Mucosa of gallbladder (tissue), 1 donor: ENCODE measurements around the gene HOXA5. TPM values are rescaled to one million over a fixed set of nuclear protein-coding genes. Genes with fewer than 3 reads are reported as not detected.

Source experiments
- DNase-seq: peaks from one replicate; pipeline ENCODE4 v3.0.0-alpha.2; 2020; ENCODE audit warnings: low spot score
- total RNA-seq: library from RNA; stranded (reverse); gene quantifications from one replicate; pipeline ENCODE4 v1.2.1, GENCODE V29; 2021
- donor health status: DM: no; HTN: no; CAD: no.

HOXA5 gene
- total RNA-seq: 0.81 TPM

DNA sequence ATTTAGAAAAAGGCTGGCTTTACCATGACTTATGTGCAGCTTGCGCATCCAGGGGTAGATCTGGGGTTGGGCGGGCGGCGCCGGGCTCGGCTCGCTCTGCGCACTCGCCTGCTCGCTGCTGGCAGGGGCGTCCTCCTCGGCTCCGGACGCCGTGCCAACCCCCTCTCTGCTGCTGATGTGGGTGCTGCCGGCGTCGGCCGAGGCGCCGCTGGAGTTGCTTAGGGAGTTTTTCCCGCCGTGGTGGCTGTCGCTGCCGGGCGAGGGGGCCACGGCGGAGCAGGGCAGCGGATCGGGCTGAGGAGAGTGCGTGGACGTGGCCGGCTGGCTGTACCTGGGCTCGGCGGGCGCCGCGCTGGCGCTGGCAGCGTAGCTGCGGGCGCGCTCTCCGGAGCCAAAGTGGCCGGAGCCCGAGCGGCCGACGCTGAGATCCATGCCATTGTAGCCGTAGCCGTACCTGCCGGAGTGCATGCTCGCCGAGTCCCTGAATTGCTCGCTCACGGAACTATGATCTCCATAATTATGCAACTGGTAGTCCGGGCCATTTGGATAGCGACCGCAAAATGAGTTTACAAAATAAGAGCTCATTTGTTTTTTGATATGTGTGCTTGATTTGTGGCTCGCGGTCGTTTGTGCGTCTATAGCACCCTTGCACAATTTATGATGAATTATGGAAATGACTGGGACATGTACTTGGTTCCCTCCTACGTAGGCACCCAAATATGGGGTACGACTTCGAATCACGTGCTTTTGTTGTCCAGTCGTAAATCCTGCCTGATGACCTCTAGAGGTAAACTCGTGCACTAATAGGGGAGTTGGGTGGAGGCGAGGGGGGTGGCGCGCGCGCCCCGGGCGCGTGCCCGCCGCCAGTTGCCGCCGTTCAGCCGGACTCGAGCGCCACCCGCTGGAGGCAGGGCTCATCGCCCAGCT lies at the start of gene HOXA5:
TSS of gene HOXA5 (minus strand) at position 659 of the 927 bp plus-strand sequence. CDS start at position 585, 74 bp downstream.
- DNase-seq: no peak

DNA sequence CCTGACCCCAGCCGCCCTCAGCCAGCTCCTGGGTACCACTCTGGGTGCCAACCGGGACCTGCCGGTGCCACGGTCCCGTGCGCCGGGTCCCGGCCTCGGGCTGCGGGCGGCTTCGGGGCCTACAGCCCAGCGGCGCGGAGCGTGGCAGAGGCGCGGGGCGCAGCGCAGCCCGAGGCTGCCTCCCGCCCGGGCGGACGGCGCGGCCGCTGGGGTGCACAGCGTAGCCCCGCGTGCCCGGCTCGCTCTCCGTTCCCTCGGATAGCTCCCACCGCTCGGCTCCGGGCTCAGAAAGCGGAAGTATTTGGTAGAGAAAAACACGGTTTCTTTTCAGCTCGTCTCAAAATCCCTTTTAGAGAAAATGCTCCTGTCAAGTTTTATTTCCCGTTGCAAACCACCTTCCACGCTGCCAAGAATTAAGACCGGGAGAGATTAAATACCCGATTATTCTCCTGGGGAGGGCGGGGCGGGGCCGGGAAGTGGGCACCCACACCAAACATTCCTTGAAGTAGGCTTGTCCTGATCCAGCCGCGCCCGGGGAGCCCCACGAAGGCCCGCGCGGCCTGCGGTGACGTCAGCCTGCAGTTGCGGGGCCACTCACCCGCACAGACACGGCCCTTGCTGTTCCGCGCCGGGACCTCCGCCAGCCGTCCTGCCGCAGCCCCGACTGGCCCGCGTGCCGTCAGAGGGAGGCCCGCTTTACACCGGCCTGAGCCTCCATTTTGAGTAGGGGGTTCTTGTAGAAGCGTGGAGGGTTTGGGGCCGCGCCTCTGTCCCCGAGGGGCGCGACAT lies 49.3 kb upstream of the HOXA5 start:
- no peak for DNase-seq

DNA sequence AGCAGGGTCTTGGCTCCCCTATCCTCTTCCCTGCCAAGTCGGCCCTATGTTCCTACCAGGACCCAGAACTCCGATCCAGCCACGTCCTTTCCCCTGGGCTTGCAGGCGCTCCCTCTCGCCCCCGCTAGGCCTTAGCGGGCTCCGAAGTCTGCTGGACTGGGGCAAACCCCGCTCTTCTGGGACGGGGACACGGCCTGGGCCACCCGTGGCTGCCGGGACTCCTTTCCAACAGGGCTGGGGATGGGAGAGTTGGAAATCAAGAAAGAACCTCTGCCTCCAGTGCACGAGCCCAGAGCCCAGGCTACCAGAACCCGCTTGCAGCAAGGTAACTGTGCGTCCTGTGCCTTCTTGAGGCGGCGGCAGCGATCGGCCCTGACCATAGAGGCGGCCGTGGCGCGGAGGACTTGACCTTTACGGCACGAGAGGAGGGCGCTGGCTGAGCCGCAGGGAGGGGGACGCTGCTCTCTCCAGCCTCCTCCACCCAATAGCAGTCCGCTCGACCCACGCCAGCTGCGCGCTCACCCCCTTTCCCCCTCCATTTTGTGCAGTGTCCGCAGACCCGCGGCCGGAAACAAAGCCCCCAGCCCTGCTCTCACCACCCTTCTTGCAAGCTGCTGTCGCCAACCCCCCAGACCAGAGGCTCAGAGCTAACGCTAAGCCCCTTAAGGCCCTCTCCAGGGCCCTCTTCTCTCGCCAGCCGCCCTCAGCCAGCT lies 48.5 kb upstream of the HOXA5 start:
- no peak for DNase-seq

DNA sequence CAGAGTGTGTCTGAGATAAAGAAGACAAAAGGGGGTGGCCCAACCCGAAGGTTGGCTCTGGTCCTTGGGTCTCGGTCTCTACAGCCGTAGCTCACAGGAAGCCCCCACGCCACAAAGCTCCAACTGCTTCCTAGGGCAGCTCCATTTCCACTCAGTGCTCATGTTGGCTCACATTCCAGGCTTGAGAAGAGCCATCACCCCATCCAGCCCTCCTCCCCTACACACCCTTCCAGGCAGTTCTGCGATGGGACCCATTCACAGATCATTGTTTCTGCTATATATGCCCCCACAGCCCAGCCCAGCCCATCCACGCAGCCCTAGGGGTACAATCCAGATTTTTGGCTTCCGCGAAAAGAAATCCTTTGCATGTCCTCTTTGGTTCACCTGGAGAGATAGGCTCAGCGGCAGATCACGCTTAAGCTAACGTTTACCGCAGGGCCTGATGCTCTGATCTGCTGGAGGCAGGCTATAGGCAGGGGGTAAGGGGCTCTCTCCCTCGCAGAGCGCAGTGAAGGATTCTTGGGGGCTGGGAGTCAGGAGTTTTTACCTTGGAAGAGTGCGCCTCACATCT lies 47.8 kb upstream of the HOXA5 start:
- no peak for DNase-seq

DNA sequence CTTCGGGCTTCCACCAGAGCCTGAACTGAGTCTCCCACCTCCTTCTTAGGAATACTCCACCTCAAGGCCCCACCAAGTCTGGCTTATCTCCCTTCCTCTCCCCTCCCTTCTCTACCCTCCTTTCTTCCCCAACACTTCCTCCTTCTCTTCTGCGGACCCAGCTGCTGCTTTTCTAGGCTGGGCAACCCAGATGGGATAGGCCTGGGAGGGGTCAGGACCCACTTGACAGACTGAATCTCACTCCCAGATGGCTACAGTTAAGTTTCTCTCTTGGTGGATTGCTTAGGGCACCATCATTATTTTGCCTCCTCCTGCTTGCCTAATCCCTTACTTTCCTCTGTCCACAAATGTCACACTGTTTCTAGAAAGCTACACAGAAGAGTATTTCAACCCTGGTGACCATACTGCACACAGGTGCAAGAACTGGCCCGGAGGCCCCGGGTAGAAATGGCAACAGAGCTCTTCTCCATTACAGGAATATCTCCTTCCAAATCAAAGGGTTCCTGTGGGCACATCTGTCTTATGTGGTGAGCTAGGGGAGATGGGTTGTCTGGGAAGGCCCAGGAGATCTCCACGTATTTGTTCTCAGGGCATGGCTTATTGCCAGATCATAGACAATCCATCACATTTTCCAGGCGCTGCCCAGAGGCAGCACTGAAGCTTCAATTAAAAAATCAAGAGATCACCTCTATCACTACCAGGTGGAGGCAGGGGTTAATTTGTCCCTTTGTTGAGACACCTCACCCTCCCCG lies 46.7 kb upstream of the HOXA5 start:
- DNase-seq: no peak

DNA sequence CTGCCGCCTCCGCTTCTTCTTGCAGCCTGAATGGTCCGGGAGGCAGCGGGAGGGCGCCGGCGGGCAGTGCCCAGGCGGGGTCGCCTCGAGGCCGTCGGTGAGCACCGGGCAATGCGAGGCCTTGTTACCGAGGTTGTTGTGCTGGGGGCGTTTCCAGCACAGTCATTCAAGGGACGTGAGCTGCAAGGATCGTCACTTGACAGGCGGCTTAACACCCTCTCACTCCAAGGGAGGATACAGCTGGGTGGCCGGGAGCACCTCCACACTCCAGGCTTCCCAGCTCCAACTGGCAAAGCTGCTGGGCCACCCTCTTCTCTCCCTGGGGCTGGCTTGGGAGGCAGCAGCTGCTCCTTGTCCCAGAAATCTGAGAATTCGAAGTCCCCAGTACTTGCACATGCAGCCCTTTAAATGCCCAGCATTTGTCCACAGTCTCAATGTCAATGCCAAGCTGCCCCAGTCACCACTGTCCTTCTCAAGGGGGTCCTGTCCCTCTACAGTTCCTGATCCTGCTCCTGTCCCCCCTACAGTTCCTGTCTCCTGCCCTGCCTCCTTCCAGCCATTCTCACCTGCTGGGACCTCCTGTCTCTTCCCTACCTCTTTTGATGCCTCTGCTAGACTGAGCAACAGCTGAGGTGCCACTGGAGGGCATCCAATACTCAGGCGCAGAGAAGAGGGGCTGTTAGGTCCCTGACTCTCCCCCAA lies 46.0 kb upstream of the HOXA5 start:
- no peak for DNase-seq

DNA sequence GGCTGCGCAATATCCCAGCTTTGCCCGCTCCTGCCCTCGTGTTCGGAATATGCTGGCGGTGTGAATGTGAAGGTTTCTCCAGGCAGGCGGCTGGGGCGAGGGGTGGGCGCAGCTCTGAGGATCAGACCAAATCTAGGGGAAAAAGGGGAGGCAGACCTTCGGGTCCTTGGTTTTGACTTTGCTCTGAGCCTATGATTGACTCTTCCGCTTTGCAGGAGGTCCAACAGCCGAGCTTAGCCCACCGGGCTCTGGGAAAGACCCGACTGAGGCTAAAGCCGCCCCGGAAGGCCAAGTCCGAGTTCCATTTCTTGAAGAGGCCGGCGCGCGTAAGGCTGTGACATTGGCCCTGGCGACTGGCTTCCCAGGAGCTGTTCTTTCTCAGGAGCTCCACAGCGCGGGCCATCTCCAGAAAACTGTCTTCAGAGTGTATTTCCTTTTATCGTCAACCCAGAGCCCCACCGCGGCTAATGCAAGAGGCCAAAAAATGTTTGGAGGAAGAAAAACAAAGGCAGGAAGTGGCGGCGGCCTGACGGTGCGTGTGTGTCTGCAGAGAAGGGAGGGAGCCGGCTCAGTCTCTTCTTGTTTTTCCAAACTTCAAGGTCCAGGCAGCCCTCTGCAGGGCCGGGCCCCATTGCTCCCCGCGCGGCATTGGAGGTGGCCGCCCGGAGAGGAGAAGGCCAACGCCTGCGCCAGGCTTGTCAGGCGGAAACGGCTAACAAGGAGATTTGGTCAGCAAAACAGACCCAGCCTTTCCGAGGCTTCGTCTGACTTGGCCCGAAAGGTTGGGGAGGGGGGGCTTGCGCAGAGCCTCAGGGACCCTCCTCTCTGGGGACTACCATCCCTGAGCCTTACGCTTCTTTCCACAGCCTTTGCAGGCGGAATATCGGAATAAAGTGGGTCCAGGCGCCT lies 45.2 kb upstream of the HOXA5 start:
- DNase-seq: no peak

DNA sequence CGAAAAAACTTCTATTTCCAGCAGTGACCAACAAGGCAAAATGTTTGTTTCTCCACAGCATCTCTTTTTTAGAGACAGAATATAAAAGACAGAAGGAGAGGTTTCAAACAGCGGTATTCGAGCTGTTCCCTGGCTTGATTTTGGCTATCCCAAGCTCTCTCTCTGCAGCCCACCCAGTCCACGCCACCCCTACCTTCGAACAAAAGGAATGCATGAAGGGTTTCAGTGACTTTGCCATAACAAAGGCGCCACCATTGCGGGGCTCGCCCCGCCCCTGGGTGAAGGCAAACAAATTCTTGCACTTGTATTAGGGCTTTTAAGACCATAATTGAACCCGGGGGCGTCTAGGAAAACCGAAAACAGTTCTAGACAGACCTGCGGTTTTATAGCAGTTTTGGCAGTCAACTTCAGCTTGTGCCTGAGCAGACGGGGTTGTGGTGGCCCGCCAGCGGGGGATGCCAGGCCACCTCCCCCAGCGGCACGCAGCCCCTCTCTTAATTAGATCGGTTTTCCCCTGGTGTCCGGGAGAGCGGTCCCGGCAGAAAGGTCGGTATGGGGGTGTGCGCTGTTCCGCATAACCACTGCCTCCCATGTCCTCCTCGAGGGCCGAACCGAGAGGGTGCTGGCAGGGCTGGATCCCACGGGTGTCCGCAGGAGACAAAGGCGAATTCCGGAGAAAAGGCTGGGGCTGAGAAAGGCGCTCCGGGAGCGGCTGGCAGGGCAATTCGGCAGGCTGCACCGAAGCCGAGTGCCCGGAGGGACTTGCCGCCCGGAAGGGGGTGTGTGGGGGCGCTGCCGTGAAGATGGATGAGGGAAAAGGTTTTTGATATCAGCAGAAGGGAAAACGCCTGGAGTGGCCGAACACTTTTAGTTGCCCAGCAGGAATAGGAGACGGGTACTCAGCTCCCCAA lies 44.2 kb upstream of the HOXA5 start:
- no peak for DNase-seq

DNA sequence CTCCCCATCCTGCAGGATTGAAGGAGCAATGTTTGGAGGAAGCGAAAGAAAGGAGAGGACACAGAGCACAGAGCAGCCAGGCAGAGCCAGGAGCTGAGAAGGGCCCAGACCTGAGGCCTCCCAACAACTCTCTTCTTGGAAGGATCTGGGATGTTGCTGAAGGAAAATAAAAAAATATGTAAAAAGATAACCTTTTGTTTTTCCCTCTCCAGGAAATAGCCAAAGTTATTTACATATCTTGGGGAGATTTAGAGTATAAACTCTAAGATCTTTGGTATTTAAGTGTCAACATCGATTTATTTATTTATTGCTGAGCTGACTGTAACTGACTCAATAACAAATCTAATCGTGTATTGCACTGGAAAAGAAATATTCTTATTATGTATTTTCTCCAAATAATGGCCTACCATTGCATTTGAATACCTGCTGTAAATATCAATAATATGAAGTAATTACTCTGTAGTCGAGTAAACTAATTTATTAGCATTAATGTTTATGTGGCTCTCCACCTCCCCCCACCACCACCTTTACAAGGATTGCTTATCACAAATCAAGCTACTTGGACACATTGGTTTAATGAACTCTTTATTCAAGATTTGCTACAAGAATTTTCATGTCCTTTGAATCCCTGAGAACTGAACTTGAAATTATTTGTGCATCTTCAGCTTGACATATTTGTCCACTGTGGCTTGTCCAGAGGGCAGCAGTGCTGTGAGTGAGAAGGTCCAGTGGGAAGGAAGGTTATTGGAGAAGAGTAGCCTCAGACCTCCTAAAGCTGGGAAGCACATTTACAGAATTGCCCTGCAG lies 43.4 kb upstream of the HOXA5 start:
- DNase-seq: no peak

DNA sequence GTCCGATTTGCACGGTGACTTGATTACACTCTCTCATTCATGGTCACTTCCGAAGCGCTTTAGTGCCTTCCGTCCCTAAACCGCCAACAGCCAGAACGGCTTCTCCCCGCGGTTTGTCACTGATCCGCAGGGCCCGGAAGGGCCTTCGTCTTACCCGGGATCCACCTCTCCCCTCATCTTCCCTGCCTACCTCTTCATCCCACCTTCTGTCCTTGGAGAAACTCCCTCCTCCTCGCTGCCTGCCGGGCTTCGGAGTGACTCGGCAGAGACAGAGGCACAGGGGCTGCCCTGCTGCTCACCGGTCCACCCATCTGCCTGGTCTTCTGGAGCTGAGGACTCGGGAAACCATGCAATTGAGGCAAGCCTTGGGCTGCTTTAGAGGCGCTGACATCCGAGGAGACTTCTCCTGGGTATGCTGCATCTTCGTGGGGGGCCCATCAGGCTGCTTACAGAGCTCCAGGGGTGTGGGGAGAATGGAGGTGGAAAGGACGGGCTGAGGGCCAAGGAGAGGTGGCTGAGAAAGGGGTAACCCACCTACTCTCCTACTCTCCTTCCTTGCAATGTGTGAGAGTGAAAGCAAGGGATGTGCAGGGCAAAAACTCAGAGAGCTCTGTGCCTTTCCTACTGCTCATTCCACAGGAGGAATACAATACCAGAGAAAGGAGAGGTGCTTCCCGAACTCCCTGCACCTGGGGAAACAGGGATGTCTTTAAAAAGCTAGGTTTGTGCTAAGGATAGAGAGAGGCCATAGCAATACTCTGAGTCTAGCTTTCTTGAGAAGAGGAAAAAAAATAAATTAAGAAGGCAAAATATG lies 42.6 kb upstream of the HOXA5 start:
- DNase-seq: no peak

DNA sequence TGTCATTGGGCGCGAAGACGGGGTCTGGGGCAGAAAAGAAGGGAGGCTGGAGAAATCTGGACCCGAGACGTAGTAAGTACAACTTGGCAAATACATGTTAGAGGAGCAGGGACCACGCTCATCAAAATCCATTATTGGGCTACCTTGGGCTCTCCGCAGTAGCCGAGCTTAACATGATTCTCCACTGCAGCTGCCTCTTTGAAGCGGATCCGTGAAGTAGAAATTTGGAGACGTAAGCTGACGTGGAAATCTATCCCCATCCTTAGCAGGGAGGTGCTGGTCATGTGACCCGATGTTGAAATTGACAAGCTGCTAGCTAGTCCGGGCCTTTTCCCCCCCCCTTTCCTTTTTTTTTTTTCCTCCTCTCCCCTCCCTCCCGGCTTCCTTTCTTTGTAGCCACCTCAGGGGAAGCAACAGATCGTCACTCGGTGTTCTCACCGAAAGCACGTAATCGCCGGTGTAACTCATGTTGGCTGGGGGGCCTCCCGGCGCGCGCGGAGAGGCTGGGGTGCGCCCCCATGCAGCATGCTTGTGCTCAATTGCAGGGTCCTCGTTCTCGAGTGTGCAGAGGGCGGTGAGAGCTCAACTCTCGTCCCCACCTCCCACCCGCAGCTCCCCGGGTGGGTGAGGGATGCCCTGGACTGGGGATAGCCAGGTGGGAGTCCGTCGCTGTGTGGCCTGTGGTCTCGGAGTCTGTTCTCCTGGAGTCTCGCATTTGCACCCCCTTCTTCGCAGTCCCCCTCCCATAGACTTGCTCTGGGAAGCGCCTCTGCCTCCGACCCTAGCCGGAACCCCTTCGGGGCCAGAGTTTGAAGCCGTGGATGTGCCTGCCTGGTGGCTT lies 41.8 kb upstream of the HOXA5 start, which contains the start of gene HOXA11:
TSS of gene HOXA11 (minus strand) at position 220 of the 841 bp plus-strand sequence. CDS start at position 132, 88 bp downstream.
- DNase-seq: no peak

DNA sequence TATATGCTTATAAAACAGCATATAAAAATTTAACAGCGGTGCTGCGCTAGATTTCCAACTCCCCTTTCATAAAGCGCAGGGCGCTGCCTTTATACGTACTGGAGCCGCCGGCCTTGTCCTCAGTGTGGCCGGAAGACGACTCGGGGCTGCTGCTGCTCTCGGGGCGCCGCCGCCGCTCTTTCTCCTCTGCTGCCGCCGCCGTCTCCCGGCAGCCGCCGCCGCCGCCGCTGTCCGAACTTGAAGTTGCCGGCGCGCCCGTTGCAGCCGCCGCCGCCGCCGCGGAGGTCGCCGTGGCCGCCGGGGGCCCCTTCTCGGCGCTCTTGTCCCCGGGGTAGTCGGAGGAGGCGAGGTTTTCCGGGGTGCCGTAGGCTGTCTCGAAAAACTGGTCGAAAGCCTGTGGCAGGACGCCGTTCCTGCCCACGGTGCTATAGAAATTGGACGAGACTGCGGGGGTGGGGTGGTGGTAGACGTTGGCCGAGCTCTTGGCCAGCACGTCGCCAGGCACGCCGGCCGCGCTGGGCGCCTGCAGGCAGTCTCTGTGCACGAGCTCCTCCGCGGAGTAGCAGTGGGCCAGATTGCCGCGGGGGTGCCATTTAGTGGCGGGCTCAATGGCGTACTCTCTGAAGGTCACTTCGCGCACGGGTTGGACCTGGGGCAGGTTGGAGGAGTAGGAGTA lies 41.0 kb upstream of the HOXA5 start:
- no peak for DNase-seq

DNA sequence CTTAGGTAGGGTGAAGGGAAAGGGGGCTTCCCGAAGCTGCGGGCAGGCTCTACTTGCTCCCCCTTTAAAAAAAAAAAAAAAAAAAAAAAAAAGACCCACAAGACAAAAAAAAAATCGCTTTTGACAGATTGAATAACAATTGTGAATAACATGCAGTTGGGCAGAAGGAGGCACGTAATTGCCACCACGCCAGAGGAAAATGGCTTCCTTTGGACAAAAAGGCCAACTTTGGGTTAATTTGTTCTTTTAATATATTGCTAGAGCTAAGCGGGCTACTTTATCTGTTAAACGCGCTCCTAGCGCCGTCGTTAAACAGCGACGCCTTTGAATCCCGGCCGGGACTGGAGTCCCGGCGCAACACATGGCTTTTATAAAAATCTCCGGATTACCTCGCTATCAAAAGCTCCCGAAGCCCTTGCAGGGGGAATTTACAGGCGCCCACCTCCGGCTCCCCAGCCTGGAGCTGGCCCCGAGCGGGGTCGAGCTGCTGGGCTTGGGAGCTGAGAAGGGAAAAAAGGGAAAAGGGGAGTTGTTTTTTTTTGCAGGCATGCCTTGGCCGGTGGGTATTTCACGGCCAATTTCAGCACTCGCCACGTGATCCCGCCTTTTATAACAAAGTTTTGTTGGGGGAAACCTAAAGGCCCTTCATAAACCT lies 40.3 kb upstream of the HOXA5 start:
- no peak for DNase-seq
